Activated CD4-positive, CD25-positive, alpha-beta regulatory T cell treated with anti-CD3 and anti-CD28 coated beads, Interleukin-2, amount 50 U/mL, for 24 hours (primary cell): ENCODE measurements around the gene NIM1K.
"Not testable (repeated sequence)": the region's sequence is repeated elsewhere in the genome, so short reads cannot be mapped to it uniquely, and the experiment has no call there.

ENCODE experiments used
- ATAC-seq, 2 donors: fragments of 150-1000 bp; cut with Tn5 transposase; one replicate each; pipeline ENCODE4 v1.10.0; 2021; ENCODE audit warnings: mild to moderate bottlenecking in 1 of 2, moderate library complexity in 1 of 2

The NIM1K gene

DNA sequence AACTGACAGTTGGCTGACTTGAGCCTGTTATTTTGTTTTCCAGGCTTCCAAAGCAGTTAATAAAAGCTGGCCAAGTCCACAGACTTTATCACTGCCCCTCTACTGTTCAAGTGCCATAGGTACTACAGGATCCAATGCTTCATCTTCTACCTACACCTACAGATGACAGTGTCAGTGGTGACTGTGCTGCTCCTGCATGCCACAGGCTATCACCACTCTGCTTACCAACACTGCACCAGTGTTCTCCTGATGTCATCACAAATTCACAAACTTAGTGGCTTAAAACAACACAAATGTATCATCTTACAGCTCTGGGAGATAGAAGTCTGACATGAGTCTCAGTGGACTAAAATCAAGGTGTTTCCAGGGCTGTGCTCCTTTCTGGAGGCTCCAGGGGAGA is 94.6 kb downstream of the NIM1K start:
- no peak for ATAC-seq

- ATAC-seq = no peak
These were observed 95.5 kb downstream of the NIM1K start for GRCh38 chr5:43287493-43287892.

DNA sequence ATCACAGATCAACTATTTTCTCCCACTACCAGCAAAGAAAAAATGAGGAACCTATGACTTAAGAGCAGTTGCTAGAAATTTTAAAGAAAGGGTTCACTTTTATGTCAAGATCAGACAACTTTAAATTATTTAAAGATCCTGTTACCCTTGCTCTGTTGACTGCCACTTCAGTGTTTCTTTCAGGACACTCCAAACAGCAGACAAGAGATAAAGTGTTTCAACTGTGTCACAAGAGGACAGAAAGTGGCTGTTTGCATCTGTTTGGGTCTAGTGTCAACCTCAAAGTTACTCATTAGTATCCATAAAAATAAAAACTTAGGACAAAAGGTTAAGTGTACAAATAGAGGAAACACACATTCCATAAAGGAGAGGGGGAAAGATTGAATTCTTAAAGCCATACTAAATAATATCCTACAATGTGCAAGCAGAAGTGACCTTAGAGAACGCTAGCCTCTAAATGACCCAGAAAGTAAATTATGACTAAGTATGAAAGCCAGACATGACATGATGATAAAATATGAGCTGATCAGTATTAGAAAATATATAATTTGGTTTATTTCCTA is 96.3 kb downstream of the NIM1K start:
- no peak for ATAC-seq

DNA sequence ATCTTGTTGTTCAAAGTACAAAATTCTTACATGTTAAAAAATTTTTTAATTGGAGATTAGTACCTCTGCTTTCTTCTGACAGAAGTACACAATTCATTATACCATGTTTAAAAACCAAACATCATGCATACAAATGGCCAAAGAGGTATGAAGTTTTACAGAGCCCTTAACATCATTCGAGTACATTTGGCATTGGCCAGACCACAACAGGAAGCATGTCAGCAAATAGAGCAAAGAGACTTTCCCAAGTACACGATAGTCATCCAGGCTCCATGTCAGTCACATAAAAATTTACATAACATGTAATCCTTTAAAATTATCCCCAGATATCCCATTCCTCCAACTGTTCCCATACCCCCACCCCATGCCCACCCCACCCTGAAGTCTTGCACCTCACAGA is 98.7 kb downstream of the NIM1K start:
- no peak for ATAC-seq

- ATAC-seq = no peak
These were observed 102.2 kb downstream of the NIM1K start for GRCh38 chr5:43294226-43294625.

- no peak for ATAC-seq
These were observed 103.2 kb downstream of the NIM1K start for GRCh38 chr5:43295202-43295601.

DNA sequence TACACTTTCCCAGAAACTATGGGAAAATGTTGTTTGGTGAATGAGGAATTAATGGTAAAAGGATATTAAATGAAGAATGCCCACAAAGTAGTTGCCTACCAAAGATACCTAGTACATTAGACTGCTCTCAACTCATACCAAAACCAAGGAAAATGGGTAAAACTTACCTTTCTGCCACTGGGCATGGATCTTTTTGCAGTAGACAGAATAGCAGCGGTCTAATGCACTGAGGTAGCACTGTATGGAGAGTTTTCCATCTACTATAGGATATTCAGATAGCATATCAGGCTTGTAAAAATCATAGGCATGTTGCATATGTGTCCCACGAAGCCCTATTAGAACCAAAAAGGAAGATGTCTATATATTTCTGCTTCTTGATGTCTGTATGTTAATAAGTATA is 104.8 kb downstream of the NIM1K start:
- no peak for ATAC-seq

GRCh38 chr5:43298443-43298842 is 106.4 kb downstream of the NIM1K start:
- no peak for ATAC-seq

DNA sequence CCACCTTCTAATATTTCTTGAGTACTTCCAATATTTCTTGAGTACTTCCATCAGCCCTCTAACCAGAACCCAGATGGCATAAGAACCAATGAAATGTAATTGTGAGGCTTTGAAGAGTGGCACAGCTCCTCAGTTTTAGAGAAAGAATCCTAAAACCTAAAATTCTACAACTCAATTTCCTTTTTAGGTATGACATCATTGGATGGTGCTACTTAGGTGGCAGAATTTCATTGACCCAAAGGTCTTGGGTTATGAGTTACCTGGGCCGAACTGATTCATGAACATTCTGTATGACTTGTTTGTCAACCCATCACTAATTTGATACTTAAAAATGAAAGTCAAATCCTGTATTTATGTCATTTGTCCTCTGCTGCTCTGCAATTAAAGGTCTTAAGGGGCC is 108.1 kb downstream of the NIM1K start:
- no peak for ATAC-seq

DNA sequence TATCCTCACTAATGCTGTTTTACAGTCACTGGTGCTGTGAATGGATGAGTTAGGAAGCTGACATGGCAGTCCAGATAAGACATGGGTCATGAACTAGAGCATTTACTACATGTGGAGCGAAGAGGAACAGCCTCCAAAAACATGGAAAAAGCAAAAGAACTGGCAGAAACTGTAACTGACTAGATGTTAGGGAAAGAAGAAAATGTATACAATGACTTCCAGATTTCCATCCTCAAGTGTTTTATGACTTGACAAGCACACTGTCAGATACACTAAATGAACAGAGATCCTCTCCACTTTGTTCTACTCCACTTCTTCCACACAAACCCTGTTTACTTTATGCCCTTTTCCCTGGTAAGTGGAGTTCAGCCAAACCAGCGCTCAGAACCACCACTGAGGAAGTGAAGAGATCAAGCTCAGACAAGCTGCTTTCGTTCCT is 109.6 kb downstream of the NIM1K start:
- ATAC-seq = no peak

- no peak for ATAC-seq
These were observed 110.5 kb downstream of the NIM1K start for GRCh38 chr5:43302481-43302880.

- ATAC-seq = no peak
These were observed 111.2 kb downstream of the NIM1K start for GRCh38 chr5:43303242-43303641.

GRCh38 chr5:43304525-43304924 is 112.5 kb downstream of the NIM1K start:
- peak; percentile 82 to 86 for ATAC-seq

DNA sequence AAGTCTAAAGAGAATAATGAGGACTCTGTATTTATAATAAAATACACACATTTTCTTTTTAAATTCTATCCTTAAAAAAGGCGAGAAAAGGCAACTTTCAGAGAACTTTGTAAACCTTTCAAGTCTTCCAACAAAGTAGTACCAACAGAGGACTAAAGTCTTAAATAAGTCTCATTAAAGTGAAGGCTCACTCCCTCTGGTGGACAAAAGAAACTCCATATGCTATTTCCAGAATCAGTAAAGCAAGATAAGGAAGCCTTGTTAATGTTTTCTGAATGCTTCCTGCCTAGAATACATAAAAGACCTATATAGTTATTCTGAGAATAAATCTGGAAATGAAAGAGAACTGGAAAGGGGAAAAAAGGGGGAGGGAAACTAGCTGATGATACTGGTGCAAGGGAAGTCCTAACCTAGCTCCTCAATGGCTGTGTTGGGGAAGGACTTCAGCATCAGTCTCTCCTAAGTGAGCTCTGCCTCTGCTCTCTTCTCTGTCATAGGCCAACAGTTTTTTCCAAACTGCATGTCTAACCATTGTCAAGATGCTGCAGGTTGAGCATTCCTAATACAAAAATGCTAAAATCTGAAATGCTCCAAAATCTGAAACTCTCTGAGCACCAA is 114.0 kb downstream of the NIM1K start:
- ATAC-seq = no peak

DNA sequence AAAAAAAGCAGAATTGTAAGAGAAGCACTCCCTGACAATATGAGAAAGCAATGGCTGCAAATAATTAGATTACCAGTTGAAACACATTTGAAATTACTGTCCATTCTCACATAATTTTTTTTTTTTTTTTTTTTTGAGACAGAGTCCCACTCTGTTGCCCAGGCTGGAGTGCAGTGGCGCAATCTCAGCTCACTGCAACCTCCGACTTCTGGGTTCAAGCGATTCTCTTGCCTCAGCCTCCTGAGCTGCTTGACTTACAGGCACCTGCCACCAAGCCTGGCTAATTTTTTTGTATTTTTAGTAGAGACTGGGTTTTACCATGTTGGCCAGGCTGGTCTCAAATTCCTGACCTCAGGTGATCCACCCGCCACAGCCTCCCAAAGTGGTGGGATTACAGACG is 114.9 kb downstream of the NIM1K start:
- not testable (repeated sequence) for ATAC-seq

DNA sequence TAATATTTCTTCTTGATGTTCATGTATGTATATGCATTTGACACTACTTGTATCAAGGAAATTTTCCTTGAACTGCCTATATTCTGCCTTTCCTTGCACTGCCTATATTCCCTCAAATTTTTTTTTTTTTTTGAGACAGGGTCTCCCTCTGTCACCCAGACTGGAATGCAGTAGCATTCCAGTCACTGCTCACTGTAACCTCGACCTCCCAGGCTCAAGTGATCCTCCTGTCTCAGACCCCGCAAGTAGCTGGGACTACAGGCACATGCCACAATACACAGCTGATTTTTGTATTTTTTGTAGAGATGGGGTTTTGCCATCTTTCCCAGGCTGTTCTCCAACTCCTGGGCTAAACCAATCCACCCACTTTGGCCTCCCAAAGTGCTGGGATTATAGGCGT is 117.1 kb downstream of the NIM1K start:
- ATAC-seq = no peak

DNA sequence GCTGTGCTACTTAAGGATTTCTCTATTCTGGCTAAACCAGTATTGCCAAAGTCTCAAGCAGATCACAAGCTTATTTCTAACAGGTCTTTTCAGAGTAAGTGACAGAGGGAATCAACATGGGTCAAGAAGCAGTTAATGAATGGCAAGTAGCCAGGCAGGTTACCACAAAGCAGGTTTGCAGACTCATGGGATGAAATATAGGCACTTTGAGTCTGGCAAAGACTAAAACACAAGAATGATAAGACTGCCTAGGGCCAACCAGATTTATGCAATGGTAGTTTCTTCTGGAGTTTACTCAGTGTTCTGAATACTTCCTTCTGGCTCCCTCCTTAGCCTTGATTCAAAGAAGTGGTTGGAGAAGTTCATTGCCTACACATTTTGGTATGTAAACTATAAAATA is 117.6 kb downstream of the NIM1K start:
- ATAC-seq = no peak

DNA sequence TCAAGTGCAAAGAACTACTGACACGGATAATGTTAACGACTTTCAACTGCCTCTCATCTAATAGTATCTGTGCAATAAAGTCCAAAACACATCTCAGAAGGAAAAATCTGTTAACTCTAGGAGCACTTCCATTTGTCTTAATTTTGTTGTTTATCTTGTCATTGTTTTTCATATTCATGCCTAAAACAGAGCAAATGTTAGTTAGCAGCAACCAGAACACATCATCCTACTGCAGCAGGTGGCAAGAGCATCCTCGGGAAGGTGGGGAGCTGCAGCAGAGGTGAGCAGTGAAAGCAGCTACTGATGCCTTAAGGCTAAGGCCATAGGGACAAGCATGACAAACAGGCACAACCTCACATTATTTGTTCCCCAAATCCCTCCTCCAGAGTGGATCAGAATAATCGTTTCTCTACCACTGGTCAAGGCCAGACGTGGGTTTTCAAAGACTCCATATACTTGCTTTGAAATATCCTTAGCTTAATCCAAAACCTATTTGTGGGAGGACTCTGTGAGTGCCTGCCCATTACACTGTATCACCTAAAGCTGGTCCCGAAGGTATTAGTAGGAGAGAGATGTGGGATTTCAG is 120.1 kb downstream of the NIM1K start:
- ATAC-seq = no peak

DNA sequence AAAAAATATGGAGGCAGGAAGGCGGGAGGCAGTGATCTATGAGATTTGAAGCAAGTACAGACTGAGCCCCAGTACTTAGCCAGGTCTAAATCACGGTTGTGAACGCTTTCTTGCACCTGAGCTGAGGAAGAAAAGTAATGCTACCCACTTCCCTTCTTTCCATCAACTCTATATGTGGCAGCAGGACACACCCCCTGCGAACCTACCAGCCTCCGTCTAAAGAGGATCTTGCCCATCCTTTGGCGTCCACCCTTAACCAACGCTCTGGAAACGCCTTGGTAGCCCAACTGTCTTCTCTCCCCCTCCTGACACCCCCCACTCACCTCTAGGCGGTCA is 120.6 kb downstream of the NIM1K start:
- ATAC-seq = peak in 1 of 2 donors; percentile 0

GRCh38 chr5:43313035-43313853 is 121.2 kb downstream of the NIM1K start, which contains the start of gene HMGCS1:
Gene HMGCS1 (minus strand): TSS chr5:43313412. CDS start chr5:43298965, 14,447 bp downstream.
- ATAC-seq = peak; percentile 87 to 88

GRCh38 chr5:43313854-43314457 is 121.9 kb downstream of the NIM1K start:
- no peak for ATAC-seq

DNA sequence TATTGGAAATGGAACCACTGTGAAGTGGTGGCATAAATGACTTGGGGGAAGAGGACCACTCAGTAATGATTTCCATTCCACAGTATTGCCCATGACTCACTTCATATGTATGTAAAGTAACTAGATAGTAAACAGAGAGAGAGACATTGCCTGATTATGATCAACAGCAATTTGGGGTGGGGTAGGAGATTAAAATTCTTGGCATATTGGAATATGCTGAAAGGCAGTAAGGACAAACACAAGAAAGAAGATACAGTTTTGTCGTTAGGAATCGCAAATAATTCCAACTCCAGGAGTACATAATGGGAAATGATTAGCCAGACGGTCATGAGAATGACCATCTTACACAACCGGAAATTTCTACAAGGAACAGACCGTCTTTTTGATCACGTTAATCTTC is 122.7 kb downstream of the NIM1K start:
- no peak for ATAC-seq

- peak; percentile 34 to 45 for ATAC-seq
These were observed 123.2 kb downstream of the NIM1K start for GRCh38 chr5:43315263-43315662.
